WTC11 (cell line): ENCODE results near the gene C1QC. TPM values are rescaled to one million over a fixed set of nuclear protein-coding genes. Genes with fewer than 3 reads are reported as not detected.

Experiments
- ATAC-seq: fragments of 200-7000 bp; cut with Tn5 transposase; 2 replicates; pipeline ENCODE4 v1.10.0; 2021; ENCODE audit warnings: mild to moderate bottlenecking, moderate library complexity
- CTCF ChIA-PET: fragments of 300-600 bp; sonication (Branson Sonifier 250); formaldehyde crosslinking; loops from one replicate; lab custom pipeline; 2021; ENCODE audit warnings: antibody characterized with exemption; lab: Charles Lee
- POLR2A ChIA-PET: fragments of 350-600 bp; sonication (Branson Sonifier 250); formaldehyde crosslinking; loops from one replicate; lab custom pipeline; 2021; ENCODE audit warnings: antibody characterized with exemption; lab: Charles Lee
- DNase-seq: peaks from one replicate; pipeline ENCODE4 v3.0.0; 2021; ENCODE audit warnings: low spot score
- H3K27ac Mint-ChIP-seq: 2 replicates; pipeline ENCODE4 v1.8.0; 2021; ENCODE audit warnings: mixed read lengths
- H3K27me3 Mint-ChIP-seq: 2 replicates; pipeline ENCODE4 v1.8.0; 2021; ENCODE audit warnings: low read depth, mild to moderate bottlenecking, moderate library complexity, mixed read lengths
- H3K36me3 Mint-ChIP-seq: 2 replicates; pipeline ENCODE4 v1.8.0; 2021; ENCODE audit warnings: mixed read lengths
- H3K4me1 Mint-ChIP-seq: 2 replicates; pipeline ENCODE4 v1.8.0; 2022; ENCODE audit warnings: mixed read lengths
- H3K4me3 Mint-ChIP-seq: 2 replicates; pipeline ENCODE4 v1.8.0; 2021; ENCODE audit warnings: mild to moderate bottlenecking, moderate library complexity, mixed read lengths
- H3K9me3 Mint-ChIP-seq: 2 replicates; pipeline ENCODE4 v1.8.0; 2021; ENCODE audit warnings: mixed read lengths
- CBFB ChIP-seq: sonication (generic); formaldehyde crosslinking; IDR thresholded peaks from 2 replicates; pipeline ENCODE4 v1.8.1; 2022; ENCODE audit warnings: mild to moderate bottlenecking, low read depth, missing genetic modification reagents
- E2F1 ChIP-seq: sonication (generic); formaldehyde crosslinking; IDR thresholded peaks from 2 replicates; pipeline ENCODE4 v1.8.0; 2022; ENCODE audit warnings: mild to moderate bottlenecking, missing genetic modification reagents
- EMX1 ChIP-seq: fragments of 250-450 bp; sonication (Bioruptor Pico); IDR thresholded peaks from 2 replicates; pipeline ENCODE4 v1.8.0; 2021; ENCODE audit warnings: mild to moderate bottlenecking
- GRHL2 ChIP-seq: fragments of 250-450 bp; sonication (Bioruptor Pico); IDR thresholded peaks from 2 replicates; pipeline ENCODE4 v1.8.0; 2022; ENCODE audit warnings: mild to moderate bottlenecking, moderate library complexity; ENCODE audit not compliant: insufficient replicate concordance, severe bottlenecking
- HMGXB4 ChIP-seq: sonication (generic); formaldehyde crosslinking; IDR thresholded peaks from 2 replicates; pipeline ENCODE4 v1.8.1; 2023; ENCODE audit warnings: mild to moderate bottlenecking, moderate library complexity, missing genetic modification reagents
- MAX ChIP-seq: sonication (generic); formaldehyde crosslinking; IDR thresholded peaks from 2 replicates; pipeline ENCODE4 v1.8.0; 2022; ENCODE audit warnings: mild to moderate bottlenecking, missing genetic modification reagents
- NFATC4 ChIP-seq: fragments of 250-450 bp; sonication (Bioruptor Pico); IDR thresholded peaks from 2 replicates; pipeline ENCODE4 v1.9.0; 2021; ENCODE audit warnings: mild to moderate bottlenecking
- NFYB ChIP-seq: sonication (generic); formaldehyde crosslinking; conservative IDR thresholded peaks from 2 replicates; pipeline ENCODE4 v1.8.0; 2022; ENCODE audit warnings: low read depth, missing genetic modification reagents
- NR3C1 ChIP-seq: sonication (generic); formaldehyde crosslinking; conservative IDR thresholded peaks from 2 replicates; pipeline ENCODE4 v1.8.1; 2023; ENCODE audit warnings: low read depth, mild to moderate bottlenecking, missing genetic modification reagents
- SOX15 ChIP-seq: fragments of 250-450 bp; sonication (Bioruptor Pico); IDR thresholded peaks from 2 replicates; pipeline ENCODE4 v1.9.0; 2021; ENCODE audit warnings: mild to moderate bottlenecking
- SP1 ChIP-seq: sonication (generic); formaldehyde crosslinking; conservative IDR thresholded peaks from 2 replicates; pipeline ENCODE4 v1.8.1; 2022; ENCODE audit warnings: missing genetic modification reagents
- TCF7 ChIP-seq: sonication (generic); formaldehyde crosslinking; IDR thresholded peaks from 2 replicates; pipeline ENCODE4 v1.8.0; 2022; ENCODE audit warnings: mild to moderate bottlenecking, low read depth, missing genetic modification reagents, moderate library complexity
- ZBTB21 ChIP-seq: sonication (generic); formaldehyde crosslinking; IDR thresholded peaks from 2 replicates; pipeline ENCODE4 v1.8.1; 2023; ENCODE audit warnings: mild to moderate bottlenecking, missing genetic modification reagents, borderline replicate concordance
- ZNF317 ChIP-seq: sonication (generic); formaldehyde crosslinking; IDR thresholded peaks from 2 replicates; pipeline ENCODE4 v1.8.1; 2023; ENCODE audit warnings: low read depth, mild to moderate bottlenecking, moderate library complexity, missing genetic modification reagents, borderline replicate concordance
- ZNF423 ChIP-seq: fragments of 250-450 bp; sonication (Bioruptor Pico); IDR thresholded peaks from 2 replicates; pipeline ENCODE4 v2.1.2; 2022; ENCODE audit warnings: mild to moderate bottlenecking, moderate library complexity
- ZNF671 ChIP-seq: fragments of 250-450 bp; sonication (Bioruptor Pico); IDR thresholded peaks from 2 replicates; pipeline ENCODE4 v1.8.0; 2021; ENCODE audit warnings: mild to moderate bottlenecking
- total RNA-seq: library from RNA; stranded (reverse); gene quantifications from 3 replicates; pipeline ENCODE4 v1.2.3, GENCODE V29; 2021
- TF ChIP-seq, protein P1 (sequence below): fragments of 250-450 bp; sonication (Bioruptor Pico); IDR thresholded peaks from 2 replicates; pipeline ENCODE4 v1.9.0; 2021; ENCODE audit warnings: mild to moderate bottlenecking, borderline replicate concordance
- TF ChIP-seq, protein P2 (sequence below): sonication (generic); formaldehyde crosslinking; IDR thresholded peaks from 2 replicates; pipeline ENCODE4 v1.8.1; 2023; ENCODE audit warnings: mild to moderate bottlenecking, missing genetic modification reagents, moderate library complexity
- TF ChIP-seq, protein P3 (sequence below): sonication (generic); formaldehyde crosslinking; IDR thresholded peaks from 2 replicates; pipeline ENCODE4 v1.8.0; 2023; ENCODE audit warnings: missing genetic modification reagents
- TF ChIP-seq, protein P4 (sequence below): sonication (generic); formaldehyde crosslinking; IDR thresholded peaks from 2 replicates; pipeline ENCODE4 v1.8.1; 2022; ENCODE audit warnings: low read depth, mild to moderate bottlenecking, moderate library complexity, missing genetic modification reagents, borderline replicate concordance
- TF ChIP-seq, protein P5 (sequence below): fragments of 250-450 bp; sonication (Bioruptor Pico); IDR thresholded peaks from 2 replicates; pipeline ENCODE4 v1.9.0; 2021; ENCODE audit warnings: mild to moderate bottlenecking
- TF ChIP-seq, protein P6 (sequence below): sonication (generic); formaldehyde crosslinking; IDR thresholded peaks from 2 replicates; pipeline ENCODE4 v1.8.0; 2022; ENCODE audit warnings: mild to moderate bottlenecking, missing genetic modification reagents

C1QC gene
- total RNA-seq, 1 experiment from 2014 or later, result 0.28 TPM

GRCh38 chr1:22611530-22611947 is 31.9 kb upstream of the C1QC start (continued):
- TF ChIP-seq, protein P1, sequence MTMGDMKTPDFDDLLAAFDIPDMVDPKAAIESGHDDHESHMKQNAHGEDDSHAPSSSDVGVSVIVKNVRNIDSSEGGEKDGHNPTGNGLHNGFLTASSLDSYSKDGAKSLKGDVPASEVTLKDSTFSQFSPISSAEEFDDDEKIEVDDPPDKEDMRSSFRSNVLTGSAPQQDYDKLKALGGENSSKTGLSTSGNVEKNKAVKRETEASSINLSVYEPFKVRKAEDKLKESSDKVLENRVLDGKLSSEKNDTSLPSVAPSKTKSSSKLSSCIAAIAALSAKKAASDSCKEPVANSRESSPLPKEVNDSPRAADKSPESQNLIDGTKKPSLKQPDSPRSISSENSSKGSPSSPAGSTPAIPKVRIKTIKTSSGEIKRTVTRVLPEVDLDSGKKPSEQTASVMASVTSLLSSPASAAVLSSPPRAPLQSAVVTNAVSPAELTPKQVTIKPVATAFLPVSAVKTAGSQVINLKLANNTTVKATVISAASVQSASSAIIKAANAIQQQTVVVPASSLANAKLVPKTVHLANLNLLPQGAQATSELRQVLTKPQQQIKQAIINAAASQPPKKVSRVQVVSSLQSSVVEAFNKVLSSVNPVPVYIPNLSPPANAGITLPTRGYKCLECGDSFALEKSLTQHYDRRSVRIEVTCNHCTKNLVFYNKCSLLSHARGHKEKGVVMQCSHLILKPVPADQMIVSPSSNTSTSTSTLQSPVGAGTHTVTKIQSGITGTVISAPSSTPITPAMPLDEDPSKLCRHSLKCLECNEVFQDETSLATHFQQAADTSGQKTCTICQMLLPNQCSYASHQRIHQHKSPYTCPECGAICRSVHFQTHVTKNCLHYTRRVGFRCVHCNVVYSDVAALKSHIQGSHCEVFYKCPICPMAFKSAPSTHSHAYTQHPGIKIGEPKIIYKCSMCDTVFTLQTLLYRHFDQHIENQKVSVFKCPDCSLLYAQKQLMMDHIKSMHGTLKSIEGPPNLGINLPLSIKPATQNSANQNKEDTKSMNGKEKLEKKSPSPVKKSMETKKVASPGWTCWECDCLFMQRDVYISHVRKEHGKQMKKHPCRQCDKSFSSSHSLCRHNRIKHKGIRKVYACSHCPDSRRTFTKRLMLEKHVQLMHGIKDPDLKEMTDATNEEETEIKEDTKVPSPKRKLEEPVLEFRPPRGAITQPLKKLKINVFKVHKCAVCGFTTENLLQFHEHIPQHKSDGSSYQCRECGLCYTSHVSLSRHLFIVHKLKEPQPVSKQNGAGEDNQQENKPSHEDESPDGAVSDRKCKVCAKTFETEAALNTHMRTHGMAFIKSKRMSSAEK (CRISPR knock-in tag), result no peak
- TF ChIP-seq CBFB (CRISPR knock-in tag), result peak; percentile 88; the same call in 1 of the 2 replicates
- TF ChIP-seq, protein P2, sequence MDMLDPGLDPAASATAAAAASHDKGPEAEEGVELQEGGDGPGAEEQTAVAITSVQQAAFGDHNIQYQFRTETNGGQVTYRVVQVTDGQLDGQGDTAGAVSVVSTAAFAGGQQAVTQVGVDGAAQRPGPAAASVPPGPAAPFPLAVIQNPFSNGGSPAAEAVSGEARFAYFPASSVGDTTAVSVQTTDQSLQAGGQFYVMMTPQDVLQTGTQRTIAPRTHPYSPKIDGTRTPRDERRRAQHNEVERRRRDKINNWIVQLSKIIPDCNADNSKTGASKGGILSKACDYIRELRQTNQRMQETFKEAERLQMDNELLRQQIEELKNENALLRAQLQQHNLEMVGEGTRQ (CRISPR knock-in tag), result 0 out of 2 replicates have a peak, but pooled peaks have one; percentile 31
- no peak for TF ChIP-seq NFATC4 (CRISPR knock-in tag)
- TF ChIP-seq, protein P3, sequence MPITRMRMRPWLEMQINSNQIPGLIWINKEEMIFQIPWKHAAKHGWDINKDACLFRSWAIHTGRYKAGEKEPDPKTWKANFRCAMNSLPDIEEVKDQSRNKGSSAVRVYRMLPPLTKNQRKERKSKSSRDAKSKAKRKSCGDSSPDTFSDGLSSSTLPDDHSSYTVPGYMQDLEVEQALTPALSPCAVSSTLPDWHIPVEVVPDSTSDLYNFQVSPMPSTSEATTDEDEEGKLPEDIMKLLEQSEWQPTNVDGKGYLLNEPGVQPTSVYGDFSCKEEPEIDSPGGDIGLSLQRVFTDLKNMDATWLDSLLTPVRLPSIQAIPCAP (CRISPR knock-in tag), result peak; percentile 47; the same call in 1 of the 2 replicates
- no peak for TF ChIP-seq ZNF423 (CRISPR knock-in tag)
- TF ChIP-seq, protein P4, sequence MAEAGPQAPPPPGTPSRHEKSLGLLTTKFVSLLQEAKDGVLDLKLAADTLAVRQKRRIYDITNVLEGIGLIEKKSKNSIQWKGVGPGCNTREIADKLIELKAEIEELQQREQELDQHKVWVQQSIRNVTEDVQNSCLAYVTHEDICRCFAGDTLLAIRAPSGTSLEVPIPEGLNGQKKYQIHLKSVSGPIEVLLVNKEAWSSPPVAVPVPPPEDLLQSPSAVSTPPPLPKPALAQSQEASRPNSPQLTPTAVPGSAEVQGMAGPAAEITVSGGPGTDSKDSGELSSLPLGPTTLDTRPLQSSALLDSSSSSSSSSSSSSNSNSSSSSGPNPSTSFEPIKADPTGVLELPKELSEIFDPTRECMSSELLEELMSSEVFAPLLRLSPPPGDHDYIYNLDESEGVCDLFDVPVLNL (CRISPR knock-in tag), result peak; percentile 75; the same call in 1 of the 2 replicates
- peak; percentile 88; the same call in 1 of the 2 replicates for TF ChIP-seq NR3C1 (CRISPR knock-in tag)
- TF ChIP-seq TCF7 (CRISPR knock-in tag), result peak; percentile 50; the same call in 1 of the 2 replicates
- TF ChIP-seq, protein P5, sequence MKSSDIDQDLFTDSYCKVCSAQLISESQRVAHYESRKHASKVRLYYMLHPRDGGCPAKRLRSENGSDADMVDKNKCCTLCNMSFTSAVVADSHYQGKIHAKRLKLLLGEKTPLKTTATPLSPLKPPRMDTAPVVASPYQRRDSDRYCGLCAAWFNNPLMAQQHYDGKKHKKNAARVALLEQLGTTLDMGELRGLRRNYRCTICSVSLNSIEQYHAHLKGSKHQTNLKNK (CRISPR knock-in tag), result no peak
- TF ChIP-seq E2F1, result peak; percentile 88; the same call in 1 of the 2 replicates

DNA sequence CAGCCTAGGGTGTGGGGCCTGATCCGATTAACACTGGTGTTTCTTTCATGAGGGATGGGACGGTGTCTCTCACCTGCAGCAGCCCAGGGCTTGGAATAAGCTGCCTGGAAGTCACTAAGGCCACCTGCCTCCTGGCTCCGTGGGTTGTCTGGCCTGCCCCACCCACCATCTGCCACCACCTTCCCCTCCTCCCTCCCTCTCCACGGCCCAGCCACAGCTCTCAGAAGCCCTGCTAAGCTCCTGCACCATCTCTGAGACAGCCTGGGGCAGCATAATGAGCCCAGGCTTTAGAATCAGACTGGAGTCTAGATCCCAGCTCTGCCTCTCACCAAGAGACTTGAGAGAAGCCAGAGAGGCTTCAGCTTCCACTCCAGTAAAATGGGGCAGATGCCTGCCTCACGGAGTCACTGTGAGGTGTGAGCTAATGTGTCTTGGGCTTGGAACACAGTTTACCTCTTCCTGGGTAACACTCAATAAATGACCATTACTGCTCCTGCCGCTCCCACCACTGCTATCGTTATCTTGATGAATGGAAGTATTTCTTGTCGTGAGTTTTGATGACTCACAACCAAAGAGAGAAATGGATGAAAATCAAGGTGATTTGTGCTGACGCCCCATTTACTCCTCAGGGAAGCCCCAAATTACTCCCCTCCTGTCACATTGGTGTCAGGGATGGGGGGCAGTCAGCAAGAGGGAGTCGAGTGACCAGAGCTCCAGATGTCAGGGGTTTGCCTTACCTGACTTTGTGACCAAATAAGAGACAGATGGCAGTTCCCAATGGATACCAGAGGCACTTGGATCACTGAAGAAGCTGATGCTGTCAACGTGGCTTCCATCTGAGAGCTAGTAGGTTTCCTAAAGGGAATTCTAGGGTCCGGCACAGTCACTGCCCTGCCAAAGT is 30.5 kb upstream of the C1QC start:
- H3K9me3 Mint-ChIP-seq, result no peaks in the 10 kb centered on the region
- H3K36me3 Mint-ChIP-seq, result no peaks in the 10 kb centered on the region
- POLR2A ChIA-PET, result no interaction called here
- H3K27me3 Mint-ChIP-seq, result peaks cover 3% of the 10 kb centered on the region; the same call in 1 of the 2 replicates
- CTCF ChIA-PET, result interaction anchor here (0.9 to 1.9 kb wide), 3 partner anchors 26 to 70 kb away, joined by 3 to 5 read pairs (median 3); no protein-coding TSS in a partner anchor
- H3K4me1 Mint-ChIP-seq, result peaks cover 8% of the 10 kb centered on the region
- no peak overlapping the region for H3K27ac Mint-ChIP-seq
- no peak for ATAC-seq
- no peak overlapping the region for H3K4me3 Mint-ChIP-seq
- DNase-seq, result no peak
- TF ChIP-seq ZNF317 (CRISPR knock-in tag) (no peak), SP1 (no peak), HMGXB4 (CRISPR knock-in tag) (no peak), NFYB (CRISPR knock-in tag) (no peak), SOX15 (CRISPR knock-in tag) (no peak), GRHL2 (CRISPR knock-in tag) (no peak), ZBTB21 (CRISPR knock-in tag) (no peak), ZNF671 (no peak), EMX1 (CRISPR knock-in tag) (no peak), MAX (CRISPR knock-in tag) (no peak), ZNF423 (CRISPR knock-in tag) (no peak)
- TF ChIP-seq, protein P6, sequence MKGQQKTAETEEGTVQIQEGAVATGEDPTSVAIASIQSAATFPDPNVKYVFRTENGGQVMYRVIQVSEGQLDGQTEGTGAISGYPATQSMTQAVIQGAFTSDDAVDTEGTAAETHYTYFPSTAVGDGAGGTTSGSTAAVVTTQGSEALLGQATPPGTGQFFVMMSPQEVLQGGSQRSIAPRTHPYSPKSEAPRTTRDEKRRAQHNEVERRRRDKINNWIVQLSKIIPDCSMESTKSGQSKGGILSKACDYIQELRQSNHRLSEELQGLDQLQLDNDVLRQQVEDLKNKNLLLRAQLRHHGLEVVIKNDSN, result no peak
